ENCODE data around the gene KIFC3.

GRCh38 chr16:57769541-57770145 is 32.6 kb downstream of the KIFC3 start:
- TF ChIP-seq, protein P1, sequence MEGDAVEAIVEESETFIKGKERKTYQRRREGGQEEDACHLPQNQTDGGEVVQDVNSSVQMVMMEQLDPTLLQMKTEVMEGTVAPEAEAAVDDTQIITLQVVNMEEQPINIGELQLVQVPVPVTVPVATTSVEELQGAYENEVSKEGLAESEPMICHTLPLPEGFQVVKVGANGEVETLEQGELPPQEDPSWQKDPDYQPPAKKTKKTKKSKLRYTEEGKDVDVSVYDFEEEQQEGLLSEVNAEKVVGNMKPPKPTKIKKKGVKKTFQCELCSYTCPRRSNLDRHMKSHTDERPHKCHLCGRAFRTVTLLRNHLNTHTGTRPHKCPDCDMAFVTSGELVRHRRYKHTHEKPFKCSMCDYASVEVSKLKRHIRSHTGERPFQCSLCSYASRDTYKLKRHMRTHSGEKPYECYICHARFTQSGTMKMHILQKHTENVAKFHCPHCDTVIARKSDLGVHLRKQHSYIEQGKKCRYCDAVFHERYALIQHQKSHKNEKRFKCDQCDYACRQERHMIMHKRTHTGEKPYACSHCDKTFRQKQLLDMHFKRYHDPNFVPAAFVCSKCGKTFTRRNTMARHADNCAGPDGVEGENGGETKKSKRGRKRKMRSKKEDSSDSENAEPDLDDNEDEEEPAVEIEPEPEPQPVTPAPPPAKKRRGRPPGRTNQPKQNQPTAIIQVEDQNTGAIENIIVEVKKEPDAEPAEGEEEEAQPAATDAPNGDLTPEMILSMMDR (conservative IDR thresholded peaks at IDR 0.05) = no peak
- TF ChIP-seq ZFX (IDR thresholded peaks at IDR 0.05) = no peak

Data from C4-2B (cell line).